WTC11 (cell line): ENCODE results near the gene KLK12.

Experiments used
- FOXK1 ChIP-seq: sonication (generic); formaldehyde crosslinking; IDR thresholded peaks from 2 replicates; pipeline ENCODE4 v1.8.0; 2022; ENCODE audit warnings: mild to moderate bottlenecking, moderate library complexity, missing genetic modification reagents
- USF1 ChIP-seq: sonication (generic); formaldehyde crosslinking; IDR thresholded peaks from 2 replicates; pipeline ENCODE4 v1.8.0; 2022; ENCODE audit warnings: mild to moderate bottlenecking, missing genetic modification reagents
- TF ChIP-seq, protein P1 (sequence below): fragments of 200-600 bp; IDR thresholded peaks from 2 replicates; pipeline ENCODE4 v1.8.0; 2022; ENCODE audit warnings: antibody characterized with exemption

DNA sequence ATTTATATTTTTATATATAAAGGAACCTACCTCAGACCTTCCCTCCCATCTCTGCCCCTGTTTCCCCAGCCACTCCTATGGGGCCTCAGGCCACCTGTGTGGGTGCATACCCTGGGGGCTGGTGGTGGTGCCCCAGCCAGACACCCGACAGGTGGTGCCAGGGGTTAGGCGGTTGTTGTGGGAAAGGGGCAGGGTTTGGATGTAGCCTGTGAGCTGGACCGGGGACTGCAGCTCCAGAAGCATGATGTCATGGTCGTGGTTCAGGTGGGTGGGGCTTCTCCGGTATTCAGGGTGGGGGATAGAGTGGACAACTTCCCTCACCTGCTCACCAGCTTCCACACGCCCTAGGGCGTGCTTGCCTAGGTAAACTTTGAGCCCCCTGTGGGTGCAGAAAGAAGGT, 24.9 kb upstream of the KLK12 start:
- TF ChIP-seq FOXK1 (CRISPR knock-in tag) (no peak), USF1 (no peak)
- TF ChIP-seq, protein P1, sequence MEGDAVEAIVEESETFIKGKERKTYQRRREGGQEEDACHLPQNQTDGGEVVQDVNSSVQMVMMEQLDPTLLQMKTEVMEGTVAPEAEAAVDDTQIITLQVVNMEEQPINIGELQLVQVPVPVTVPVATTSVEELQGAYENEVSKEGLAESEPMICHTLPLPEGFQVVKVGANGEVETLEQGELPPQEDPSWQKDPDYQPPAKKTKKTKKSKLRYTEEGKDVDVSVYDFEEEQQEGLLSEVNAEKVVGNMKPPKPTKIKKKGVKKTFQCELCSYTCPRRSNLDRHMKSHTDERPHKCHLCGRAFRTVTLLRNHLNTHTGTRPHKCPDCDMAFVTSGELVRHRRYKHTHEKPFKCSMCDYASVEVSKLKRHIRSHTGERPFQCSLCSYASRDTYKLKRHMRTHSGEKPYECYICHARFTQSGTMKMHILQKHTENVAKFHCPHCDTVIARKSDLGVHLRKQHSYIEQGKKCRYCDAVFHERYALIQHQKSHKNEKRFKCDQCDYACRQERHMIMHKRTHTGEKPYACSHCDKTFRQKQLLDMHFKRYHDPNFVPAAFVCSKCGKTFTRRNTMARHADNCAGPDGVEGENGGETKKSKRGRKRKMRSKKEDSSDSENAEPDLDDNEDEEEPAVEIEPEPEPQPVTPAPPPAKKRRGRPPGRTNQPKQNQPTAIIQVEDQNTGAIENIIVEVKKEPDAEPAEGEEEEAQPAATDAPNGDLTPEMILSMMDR = no peak
